ENCODE data around the gene KRT14.
"Not testable (repeated sequence)": the region's sequence is repeated elsewhere in the genome, so short reads cannot be mapped to it uniquely, and the experiment has no call there.

DNA sequence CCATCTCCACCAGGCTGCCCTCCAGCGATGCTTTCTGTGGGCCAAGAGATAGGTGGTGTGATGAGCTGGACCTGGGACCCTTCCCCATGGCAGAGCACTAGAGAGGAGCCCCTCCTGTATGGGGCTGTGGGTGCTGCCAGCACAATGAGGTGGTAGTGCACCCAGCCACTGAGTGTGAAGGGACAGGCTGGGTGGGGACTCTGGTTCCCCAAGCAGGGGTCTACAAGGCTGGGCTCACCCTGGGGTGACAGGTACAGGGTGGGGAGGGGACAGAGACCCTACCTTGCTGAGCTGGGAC is 41.3 kb upstream of the KRT14 start:
- TF ChIP-seq, protein P1, sequence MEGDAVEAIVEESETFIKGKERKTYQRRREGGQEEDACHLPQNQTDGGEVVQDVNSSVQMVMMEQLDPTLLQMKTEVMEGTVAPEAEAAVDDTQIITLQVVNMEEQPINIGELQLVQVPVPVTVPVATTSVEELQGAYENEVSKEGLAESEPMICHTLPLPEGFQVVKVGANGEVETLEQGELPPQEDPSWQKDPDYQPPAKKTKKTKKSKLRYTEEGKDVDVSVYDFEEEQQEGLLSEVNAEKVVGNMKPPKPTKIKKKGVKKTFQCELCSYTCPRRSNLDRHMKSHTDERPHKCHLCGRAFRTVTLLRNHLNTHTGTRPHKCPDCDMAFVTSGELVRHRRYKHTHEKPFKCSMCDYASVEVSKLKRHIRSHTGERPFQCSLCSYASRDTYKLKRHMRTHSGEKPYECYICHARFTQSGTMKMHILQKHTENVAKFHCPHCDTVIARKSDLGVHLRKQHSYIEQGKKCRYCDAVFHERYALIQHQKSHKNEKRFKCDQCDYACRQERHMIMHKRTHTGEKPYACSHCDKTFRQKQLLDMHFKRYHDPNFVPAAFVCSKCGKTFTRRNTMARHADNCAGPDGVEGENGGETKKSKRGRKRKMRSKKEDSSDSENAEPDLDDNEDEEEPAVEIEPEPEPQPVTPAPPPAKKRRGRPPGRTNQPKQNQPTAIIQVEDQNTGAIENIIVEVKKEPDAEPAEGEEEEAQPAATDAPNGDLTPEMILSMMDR (IDR thresholded peaks at IDR 0.05) = not testable (repeated sequence)
- TF ChIP-seq EZH2 (IDR thresholded peaks at IDR 0.05) = not testable (repeated sequence)

Data from neural progenitor cell (in vitro differentiated cells).